CD4-positive, alpha-beta T cell treated with Interleukin-4 for 1 hour (primary cell): ENCODE data around the gene PTPN1.

Source experiments
- DNase-seq, 2 donors: peaks; one replicate each; pipeline ENCODE4 v3.0.0-alpha.2; 2020 to 2022

PTPN1 gene

GRCh38 chr20:50580016-50580747 is 70.0 kb downstream of the PTPN1 start:
- peak; percentile 48 to 53 for DNase-seq

DNA sequence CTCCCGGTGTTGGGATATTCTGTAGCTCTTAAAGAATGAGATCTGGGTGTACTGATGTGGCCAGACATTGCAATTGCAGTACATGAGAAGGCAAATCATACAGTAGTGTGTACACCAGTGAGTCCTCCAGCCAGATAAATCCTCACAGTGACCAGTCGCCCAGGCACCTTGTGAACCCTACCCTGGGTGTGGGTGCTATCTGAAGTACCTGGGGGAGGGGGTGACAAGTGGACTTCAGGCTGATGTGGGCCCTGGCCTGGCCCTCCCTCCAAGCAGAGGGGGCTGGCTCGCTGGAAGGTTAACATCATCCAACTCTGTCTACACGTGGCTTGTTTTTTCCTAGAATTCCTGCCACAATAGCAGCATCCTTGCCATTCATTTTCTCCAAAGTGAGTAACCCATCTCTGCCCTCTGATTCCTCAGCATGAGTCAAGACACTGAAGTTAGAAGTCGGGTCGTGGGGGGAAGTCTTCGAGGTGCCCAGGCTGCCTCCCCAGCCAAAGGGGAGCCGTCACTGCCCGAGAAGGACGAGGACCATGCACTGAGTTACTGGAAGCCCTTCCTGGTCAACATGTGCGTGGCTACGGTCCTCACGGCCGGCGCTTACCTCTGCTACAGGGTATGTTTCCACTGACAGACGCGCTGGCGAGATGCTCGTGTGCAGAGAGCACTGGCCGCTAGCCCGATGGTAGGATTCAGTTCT is 70.8 kb downstream of the PTPN1 start:
- no peak for DNase-seq

DNA sequence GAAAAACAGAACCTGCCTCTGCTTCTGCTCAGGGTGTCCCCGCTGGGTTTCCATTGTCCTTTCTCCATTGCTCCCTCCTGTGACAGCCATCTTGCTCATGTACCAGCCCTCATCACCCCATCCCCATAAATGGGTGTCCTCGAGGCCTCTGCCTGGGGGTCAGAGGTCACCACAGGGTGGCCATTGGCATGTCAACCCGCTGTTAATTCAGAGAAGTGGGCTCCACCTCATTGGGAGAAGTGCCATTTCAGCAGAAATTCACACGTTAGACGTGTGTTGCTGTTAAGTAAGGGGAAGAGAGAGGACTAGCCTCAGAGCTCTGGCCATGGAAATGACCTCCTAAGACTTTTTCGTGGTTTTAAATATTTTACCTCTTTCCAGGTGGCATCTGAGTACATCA is 71.9 kb downstream of the PTPN1 start:
- DNase-seq, result no peak

DNA sequence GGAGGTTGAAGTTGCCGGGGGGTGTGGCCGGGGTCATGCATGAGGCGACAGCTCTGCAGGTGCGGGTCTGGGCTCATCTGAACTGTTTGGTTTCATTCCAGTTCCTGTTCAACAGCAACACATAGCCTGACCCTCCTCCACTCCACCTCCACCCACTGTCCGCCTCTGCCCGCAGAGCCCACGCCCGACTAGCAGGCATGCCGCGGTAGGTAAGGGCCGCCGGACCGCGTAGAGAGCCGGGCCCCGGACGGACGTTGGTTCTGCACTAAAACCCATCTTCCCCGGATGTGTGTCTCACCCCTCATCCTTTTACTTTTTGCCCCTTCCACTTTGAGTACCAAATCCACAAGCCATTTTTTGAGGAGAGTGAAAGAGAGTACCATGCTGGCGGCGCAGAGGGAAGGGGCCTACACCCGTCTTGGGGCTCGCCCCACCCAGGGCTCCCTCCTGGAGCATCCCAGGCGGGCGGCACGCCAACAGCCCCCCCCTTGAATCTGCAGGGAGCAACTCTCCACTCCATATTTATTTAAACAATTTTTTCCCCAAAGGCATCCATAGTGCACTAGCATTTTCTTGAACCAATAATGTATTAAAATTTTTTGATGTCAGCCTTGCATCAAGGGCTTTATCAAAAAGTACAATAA is 72.5 kb downstream of the PTPN1 start:
- peak in 1 of 2 donors; percentile 36 for DNase-seq

DNA sequence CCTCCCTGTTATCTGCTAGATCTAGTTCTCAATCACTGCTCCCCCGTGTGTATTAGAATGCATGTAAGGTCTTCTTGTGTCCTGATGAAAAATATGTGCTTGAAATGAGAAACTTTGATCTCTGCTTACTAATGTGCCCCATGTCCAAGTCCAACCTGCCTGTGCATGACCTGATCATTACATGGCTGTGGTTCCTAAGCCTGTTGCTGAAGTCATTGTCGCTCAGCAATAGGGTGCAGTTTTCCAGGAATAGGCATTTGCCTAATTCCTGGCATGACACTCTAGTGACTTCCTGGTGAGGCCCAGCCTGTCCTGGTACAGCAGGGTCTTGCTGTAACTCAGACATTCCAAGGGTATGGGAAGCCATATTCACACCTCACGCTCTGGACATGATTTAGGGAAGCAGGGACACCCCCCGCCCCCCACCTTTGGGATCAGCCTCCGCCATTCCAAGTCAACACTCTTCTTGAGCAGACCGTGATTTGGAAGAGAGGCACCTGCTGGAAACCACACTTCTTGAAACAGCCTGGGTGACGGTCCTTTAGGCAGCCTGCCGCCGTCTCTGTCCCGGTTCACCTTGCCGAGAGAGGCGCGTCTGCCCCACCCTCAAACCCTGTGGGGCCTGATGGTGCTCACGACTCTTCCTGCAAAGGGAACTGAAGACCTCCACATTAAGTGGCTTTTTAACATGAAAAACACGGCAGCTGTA is 73.4 kb downstream of the PTPN1 start:
- DNase-seq, result no peak

GRCh38 chr20:50584687-50585086 is 74.5 kb downstream of the PTPN1 start:
- DNase-seq, result no peak

- DNase-seq, result no peak
These were observed 75.0 kb downstream of the PTPN1 start for GRCh38 chr20:50585214-50585613.

GRCh38 chr20:50585678-50586077 is 75.5 kb downstream of the PTPN1 start:
- no peak for DNase-seq

- DNase-seq, result no peak
These were observed 76.5 kb downstream of the PTPN1 start for GRCh38 chr20:50586531-50587232.

DNA sequence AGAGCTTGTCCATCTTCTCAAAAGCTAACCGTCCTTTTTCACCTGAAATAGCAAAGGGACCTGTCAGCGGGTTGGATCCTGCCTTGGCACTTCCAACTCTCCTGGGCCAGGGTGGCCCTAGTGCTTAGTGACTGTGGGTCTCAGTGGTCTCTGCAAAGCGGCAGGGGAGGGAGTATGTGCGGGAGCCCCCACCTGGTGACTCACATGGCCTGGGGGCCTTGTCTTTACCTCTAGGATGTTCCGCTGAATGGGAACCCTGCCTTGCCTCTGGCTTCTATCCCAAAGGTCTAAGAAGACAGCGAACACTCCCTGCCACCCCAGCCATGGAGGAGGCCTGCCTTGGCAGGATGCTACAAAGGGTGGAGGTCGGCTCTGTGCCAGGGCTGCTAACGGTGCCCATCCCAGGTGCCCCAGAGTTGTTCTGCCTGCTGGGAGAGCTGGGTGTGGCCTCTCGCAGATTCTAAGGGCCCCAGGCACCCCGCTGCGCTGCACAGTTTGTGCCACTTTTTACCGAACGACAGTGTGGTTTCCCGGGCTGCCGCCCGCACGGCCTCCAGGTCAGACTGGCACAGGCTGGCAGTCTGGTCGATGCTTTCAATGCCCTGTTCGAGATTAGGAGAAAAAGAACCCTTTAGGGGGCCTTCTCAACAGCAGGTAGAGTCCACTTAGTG is 77.2 kb downstream of the PTPN1 start:
- no peak for DNase-seq

- DNase-seq, result peak; percentile 60 to 63
These were observed 78.0 kb downstream of the PTPN1 start for GRCh38 chr20:50588034-50588736.

- DNase-seq, result no peak
These were observed 79.6 kb downstream of the PTPN1 start for GRCh38 chr20:50589548-50590347.

DNA sequence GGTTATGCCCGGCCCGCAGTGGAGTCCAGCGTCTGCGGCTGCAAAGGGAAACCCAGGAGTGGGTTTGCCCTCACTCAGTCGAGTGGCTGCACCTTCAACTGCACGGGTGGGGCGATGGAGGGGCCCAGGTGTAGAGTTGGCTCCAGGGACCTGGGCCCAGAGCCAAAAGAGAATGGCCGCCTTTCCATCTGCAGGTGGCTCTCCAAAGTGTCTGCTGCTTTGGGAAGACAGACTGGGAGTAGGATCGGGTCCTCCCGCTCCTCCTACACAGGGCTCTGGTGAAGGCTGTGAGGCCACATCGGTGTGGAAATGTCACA is 80.1 kb downstream of the PTPN1 start:
- DNase-seq, result no peak

DNA sequence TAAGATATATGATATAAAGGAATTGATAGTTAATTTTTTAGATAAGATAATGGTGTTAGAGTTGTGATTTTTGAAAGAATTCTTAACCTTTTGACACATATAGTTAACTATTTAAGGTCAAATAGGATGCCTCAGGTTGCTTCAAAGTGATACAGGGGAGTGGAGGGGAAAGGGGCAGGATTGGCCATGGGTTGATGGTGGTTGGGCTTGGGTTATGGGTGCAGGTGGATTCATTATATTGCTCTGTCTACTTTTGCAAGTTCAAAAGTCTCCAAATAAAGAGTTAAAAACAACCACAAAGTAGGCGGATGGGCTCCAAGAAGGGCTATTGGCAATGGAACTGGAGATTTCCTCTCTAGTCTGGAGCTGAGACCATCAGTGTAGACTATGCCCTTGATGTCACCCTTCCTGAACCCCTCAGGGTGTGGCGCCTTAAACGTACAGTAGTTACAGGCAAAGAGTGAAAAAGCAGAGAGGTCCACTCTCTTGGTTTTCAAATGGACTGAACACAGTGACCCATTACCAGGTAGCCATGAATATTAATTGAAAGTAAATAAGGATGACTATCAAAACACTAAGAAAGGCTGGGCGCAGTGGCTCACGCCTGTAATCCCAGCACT is 81.2 kb downstream of the PTPN1 start:
- DNase-seq, result no peak

DNA sequence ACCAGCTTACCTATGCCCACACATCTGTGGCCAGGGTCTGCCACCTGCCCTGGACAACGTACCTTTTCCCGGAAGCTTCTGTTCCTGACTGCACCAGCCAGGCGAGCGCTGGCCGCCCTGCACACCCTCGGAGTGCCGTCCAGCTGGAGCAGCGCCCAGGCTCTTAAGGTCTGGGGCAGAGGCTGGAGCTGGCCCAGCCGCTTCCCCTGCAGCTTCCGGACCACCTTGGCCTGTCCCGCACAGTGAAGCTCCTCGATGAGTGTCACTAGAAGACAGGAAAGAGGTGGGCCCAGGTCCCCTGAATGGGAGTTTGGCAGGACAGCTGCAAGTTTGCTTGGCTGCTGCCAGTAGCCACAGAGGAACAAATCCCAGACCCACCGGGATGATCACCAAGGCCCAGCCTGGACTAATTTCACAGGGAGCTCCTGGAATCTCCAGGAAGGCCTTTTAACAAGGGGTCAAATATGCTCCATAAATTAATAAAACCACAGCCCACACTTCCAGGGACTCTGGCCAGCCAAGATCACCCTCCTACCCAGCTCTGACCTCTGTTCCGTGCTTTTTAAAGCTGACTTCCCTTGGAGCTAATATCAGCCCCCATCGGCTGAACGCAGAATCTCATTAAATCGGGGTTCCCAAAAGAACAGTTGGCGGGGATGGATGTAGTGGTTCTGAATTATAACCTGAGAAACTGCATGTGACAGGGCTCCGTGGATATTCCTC is 82.3 kb downstream of the PTPN1 start:
- DNase-seq, result no peak

GRCh38 chr20:50593005-50593335 is 82.8 kb downstream of the PTPN1 start:
- DNase-seq, result no peak

GRCh38 chr20:50594231-50594590 is 84.0 kb downstream of the PTPN1 start:
- no peak for DNase-seq

DNA sequence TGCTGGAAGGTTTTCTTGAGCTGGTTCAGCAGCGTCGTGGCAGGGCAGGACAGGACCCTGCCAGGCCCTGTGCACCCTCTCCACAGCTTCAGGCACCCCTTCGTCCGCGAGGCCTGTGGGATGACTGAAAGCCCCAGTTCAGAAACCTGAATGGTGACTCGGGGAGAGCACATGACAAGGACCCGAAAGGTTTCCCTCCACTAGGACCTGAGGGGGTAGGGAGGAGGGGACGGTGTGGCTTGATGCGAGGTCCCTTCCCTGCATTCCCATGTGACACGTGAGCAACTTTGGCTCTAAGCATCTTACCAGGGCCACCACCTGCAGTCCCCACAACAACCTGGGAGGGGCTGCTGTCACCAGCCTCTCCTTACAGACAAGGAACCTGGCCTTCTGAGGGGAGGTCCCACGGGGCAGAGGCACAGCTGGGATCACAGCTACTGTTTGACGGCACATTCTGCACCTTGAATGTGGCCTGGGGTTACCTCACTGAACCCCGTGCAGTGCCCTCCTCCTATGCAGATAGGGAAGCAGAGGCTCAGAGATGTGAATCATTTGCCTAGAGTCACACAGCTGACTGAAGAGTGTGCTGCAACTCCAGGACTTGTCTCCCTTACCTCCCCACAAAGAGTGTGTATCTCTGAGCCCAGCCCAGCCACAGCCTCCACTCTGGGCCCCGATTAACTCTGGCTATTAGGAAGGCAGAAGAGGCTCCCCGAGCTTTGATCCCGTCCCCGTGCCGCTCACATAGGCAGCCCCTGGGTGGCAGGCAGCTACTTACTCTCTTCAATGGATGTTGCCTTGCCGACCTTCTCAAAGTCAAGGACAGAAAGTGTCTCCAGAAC is 84.6 kb downstream of the PTPN1 start:
- DNase-seq, result no peak

- no peak for DNase-seq
These were observed 85.3 kb downstream of the PTPN1 start for GRCh38 chr20:50595433-50595895.
